SIG-M5 treated with dmso at 0.1 percent for 504 hours (cell line): Measurements from ENCODE around the gene C13orf46.
"Not testable (repeated sequence)": the region's sequence is repeated elsewhere in the genome, so short reads cannot be mapped to it uniquely, and the experiment has no call there.

ENCODE experiments used
- DNase-seq: peaks from one replicate; lab custom pipeline; 2025; ENCODE audit not compliant: unreplicated experiment; lab: John Stamatoyannopoulos, UW

Gene C13orf46

DNA sequence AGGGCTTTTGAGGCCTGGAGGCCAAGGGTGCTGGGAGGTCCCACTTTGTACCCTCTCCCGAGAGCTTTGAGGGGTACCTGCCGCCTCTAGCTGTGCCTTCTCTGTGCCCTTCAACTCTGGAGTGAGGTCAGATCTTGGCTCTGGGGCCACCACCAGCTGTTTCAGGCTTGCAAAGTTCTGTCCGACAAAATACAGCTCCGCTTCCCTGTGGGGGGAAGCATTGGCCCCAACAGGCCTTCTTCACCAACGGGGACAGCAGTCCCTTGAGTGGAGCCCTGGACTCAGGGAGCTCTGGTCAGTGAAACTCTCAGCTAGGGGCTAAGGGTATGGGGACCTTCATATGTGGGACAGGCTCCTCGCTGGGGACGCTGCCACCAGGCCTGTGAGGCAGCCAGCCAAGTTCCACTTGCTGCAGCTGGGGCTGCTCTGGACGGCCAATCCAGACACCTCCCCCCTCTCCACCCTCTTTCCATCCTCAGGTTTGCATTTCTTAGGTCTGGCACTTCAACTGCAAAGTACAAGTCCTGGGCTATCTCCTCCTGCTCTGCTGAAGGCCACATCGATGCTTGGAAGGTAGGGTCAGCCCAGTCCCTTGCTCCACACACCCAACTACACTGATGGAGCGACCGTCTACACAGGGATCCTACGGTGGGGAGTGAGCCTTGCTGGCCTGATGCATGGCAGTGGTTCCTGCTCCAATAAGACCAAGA lies 46.8 kb downstream of the C13orf46 start:
- DNase-seq, result no peak

DNA sequence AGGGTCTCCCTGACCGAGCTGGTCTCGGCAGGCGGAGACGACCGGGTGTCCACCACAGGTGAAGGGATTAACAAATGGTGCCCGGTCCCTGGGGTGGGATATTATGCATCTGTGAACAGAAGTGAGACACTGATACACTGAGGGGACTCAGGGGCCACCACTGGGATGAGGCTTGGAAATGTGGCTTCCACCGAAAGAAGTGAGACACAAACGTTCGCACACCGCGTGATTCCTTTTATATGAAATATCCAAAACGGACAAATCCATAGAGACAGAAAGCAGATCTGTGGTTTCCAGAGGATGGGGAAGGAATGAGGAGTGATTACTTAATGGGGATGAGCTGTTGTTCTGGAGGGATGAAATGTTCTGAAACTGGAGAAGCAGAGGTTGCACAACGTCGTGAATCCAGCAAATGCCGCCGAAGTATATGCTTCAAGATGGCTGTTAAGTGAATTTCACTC lies 47.5 kb downstream of the C13orf46 start:
- DNase-seq, result no peak

DNA sequence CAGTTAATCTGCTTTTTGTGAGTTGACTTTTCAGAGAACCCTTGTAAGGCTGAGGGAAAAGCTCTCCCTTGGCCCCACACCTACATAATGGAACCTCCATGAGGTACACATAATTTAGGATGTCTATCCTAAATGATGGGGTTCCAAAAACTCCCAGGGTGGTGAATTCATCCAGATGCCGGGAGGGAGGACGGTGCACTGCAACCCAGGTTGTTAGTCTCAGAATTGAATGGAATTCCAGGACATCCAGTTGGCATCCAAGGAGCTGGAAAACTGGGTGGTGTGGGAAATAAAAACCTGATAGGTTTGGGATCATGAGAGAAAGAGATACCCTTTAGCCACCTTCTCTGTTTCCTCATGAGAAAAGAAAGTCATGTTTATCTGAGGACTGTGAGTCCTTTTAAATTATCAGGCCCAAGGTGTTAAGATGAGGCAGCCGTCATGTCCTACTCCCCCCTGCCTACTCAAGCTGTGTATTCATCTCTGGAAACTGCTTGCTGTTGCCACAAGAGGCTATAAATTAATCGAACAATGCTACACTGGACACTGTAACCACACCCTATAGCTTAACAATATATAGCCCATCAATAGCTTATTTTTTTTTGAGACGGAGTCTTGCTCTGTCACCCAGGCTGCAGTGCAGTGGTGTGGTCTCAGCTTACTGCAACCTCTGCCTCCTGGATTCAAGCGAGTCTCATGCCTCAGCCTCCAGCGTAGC lies 49.5 kb downstream of the C13orf46 start:
- no peak for DNase-seq

GRCh38 chr13:113923376-113924063 lies 50.4 kb downstream of the C13orf46 start:
- DNase-seq, result no peak

- DNase-seq, result no peak
These were observed 51.3 kb downstream of the C13orf46 start for GRCh38 chr13:113922412-113923118.

- DNase-seq, result no peak
These were observed 52.1 kb downstream of the C13orf46 start for GRCh38 chr13:113921763-113922162.

DNA sequence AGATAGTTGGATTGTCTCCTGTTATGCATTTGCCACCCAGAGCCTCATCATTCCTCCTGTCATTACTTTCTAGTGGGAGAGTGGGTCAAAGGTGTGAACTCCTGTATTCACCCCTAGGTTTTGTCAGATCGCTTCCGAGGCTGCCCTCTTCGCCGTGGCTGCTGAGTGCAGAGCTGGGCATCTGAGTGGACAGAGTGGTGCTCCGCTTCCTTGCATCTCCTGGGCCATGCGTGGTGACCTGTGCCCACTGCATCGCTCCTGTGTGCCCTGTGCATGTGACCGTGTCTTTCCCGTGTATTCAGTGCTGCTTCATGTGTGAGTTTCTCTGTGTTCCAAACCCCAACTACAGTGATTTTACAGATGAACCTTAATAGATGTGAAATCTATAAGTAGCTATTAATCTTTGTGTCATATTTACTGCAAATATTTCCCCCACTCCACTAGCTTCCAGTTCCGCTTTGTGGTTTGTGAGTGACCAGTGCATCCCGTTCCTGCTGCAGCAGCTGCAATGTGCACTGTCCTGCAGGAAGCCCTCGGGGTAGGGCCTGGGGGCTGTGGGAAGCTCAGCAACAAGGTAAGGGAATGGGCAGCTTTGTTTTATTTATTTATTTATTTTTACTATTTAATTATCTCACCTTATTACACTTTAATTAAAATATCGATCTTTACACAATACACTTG lies 53.1 kb downstream of the C13orf46 start:
- no peak for DNase-seq

GRCh38 chr13:113919761-113920559 lies 53.9 kb downstream of the C13orf46 start:
- no peak for DNase-seq

DNA sequence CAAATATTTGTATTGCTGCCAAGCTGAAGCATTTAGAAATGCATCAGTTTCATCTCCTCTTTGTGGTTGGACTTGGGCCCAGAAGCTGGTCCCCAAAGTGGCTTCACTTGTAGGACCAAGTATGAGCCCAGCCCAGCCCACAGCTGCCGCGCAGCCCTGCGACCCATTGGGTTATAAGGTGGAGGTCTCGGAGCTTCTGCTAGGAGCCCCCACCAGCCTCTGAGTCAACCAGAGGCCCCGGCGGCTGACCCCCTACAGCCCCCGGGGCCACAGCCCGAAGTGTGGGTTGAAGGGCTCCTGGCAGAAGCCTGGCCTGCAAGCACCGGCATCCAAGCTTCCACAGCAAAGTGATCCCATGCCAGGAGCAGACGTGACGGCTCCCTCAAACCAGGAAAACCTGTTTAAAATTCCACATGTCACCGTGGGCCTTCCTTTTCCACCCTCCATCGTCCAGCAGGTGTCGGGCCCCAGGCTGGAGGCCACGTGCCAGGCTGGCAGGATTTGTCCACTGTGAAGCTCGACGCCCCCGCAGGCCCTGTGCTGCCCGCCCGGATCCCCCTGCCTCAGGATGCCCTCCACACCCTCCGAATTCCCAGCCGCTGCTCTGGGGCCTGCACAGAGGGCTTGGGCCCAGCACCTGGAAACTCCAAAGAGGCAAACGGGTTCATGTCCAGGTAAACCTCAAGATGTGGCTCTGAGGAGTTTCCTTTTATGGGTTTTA lies 54.7 kb downstream of the C13orf46 start:
- DNase-seq, result no peak

- no peak for DNase-seq
These were observed 55.3 kb downstream of the C13orf46 start for GRCh38 chr13:113918580-113918979.

- DNase-seq, result no peak
These were observed 56.1 kb downstream of the C13orf46 start for GRCh38 chr13:113917594-113918371.

DNA sequence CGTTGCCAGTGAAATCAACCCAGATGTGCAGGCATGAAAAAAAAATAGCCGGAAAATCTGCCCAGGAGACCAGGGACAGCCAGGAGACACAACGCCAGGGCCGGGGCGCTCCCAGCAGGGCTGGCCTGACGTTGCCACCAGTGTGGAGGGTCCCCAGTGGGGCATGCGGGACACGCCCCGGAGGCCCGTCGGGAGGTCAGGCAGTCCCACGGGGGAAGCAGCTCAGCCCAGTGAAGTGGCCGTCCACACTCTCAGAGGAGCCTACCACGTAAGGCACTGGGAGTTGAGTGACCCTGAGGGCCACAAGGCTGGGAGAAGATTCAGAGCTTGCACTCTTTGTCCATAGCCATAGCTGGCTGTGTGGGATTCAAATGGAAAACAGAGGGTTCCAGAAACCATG lies 56.8 kb downstream of the C13orf46 start:
- no peak for DNase-seq

GRCh38 chr13:113916330-113916815 lies 57.5 kb downstream of the C13orf46 start:
- DNase-seq, result peak; percentile 34

DNA sequence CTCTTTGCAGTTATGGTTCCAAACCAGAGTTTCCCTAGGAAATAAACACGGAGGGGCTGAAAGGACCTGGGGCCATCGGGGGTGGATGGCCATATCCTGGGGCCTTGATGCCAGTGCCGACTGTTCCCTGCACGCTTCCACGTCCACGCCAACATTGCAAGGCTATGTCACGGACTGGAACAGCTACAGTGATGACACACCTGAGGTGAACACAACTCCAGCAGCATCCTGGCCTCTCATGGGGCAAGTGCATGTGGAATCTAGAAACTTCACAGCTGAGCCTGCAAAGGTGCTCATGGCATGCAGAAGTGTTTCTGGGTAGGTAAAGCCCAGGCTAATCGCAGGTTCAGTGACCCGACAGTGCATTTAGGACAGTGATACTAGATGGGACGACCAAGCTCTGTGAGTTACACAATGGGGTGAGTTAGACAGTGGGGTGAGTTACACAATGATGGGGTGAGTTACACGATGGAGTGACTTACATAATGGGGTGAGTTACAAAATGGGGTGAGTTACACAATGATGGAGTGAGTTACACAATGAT lies 58.0 kb downstream of the C13orf46 start:
- no peak for DNase-seq

- DNase-seq, result no peak
These were observed 58.7 kb downstream of the C13orf46 start for GRCh38 chr13:113915012-113915763.

DNA sequence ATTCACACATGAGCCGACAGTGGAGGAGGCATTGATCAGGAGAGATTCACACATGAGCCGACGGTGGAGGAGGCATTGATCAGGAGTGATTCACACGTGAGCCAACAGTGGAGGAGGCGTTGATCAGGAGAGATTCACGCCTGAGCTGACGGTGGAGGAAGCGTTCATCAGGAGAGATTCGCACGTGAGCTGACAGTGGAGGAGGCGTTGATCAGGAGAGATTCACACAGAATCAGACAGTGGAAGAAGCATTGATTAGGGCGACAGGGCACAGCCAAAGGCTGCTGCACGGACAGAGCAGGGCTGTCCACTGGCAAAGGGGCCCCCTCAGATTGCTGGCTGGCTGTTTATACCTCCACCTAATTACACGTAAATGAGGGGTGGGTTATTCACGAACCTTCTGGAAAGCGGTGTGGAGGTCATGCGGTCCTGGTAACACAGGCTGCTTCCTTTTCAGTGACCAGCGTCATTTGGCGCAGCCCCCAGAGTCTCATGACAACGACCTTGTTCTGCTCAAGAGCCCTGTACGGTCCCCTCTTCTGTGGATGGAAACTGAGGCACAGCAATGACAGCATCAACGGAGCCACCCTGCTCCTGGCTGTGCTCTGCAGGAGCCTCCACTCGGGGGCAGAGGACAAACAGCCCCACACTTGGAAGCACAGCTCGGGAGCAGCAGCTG lies 59.4 kb downstream of the C13orf46 start:
- DNase-seq, result no peak

DNA sequence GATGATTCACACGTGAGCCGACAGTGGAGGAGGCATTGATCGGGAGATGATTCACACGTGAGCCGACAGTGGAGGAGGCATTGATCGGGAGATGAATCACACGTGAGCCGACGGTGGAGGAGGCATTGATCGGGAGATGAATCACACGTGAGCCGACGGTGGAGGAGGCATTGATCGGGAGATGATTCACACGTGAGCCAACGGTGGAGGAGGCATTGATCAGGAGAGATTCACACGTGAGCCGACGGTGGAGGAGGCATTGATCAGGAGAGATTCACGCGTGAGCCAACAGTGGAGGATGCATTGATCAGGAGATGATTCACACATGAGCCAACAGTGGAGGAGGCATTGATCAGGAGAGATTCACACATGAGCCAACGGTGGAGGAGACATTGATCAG lies 60.0 kb downstream of the C13orf46 start:
- DNase-seq, result not testable (repeated sequence)
